Inferior parietal cortex (tissue), 1 donor: ENCODE measurements around the gene ANK2.
A peak's percentile ranks its signal among the peaks of the same experiment; 100 is the strongest.

ENCODE experiments used
- DNase-seq: peaks from one replicate; pipeline ENCODE4 v3.0.0-alpha.2; 2016; ENCODE audit errors: extremely low spot score

ANK2 gene

DNA sequence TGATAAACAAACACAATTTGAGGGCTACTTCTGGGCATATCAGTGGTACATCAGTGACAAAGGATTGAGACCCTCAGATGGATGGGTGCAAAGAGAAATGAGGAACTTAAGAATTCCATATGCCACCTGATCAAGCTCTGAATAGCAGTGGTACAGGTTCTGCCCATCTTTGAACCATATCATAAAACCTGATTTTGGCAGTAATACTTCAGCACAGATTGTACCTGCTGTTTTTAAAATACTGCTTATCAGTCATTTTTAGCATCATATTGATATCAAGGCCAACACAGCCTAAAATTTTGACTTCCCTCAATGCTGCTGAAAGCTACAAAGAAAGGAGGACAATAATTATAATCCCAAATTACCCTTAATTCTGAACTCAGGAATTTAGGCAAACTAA, 41.5 kb downstream of the ANK2 start:
- no peak for DNase-seq

DNA sequence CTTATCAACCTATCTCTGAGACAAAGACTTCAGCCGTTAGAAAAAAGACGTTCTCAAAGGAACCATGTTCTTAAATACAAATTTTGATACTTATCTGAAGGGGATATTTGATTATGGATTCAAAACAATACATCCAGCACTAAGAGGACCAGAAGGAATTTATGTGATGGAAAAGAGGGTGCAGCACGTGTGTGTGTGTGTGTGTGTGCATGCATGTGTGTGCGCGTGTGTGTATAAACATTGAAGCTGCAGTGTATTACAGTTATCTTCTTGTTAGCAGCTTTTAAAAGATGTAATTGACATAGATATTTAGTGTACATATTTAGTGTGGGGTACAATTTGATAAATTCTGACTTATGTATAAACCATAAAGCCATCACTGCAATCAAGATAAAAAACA, 44.9 kb downstream of the ANK2 start:
- DNase-seq: no peak

DNA sequence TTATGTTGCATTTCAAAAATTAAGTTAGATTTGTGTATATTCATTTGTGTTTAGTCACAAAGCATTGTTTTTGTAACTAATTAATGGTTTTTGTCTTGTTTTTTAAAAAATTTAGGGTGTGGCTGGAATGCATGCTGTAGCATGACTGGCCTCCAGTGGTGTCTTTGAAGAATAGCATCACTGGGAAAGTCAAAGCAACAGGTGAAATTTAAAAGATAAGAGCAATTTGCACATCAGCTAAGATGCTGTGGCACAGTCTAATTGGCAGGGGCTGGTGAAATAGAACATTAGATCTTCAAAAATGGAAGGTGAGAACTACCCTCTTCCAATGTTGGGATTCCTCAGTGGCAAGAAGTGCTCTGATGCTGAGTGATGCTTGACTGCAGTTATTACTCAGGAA, 45.3 kb downstream of the ANK2 start:
- DNase-seq: no peak

DNA sequence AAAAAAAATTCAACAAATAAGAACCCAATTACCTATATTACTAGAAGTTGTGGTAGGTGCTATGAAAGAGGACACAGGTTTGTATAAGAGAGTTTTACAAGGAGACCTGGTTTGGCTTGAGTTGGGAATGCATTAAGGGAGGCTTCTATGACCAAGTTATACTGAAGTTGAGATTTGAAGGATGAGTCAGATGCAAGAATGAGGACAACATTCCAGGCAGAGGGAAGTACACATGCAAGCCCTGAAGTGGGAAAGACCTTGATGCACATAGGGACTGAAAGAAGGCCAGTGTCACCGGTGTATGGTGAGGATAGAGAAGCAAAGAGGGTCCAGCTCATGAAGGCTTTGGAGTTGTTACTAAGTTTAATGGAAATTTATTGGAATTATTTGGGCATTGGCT, 52.2 kb downstream of the ANK2 start:
- DNase-seq: no peak

DNA sequence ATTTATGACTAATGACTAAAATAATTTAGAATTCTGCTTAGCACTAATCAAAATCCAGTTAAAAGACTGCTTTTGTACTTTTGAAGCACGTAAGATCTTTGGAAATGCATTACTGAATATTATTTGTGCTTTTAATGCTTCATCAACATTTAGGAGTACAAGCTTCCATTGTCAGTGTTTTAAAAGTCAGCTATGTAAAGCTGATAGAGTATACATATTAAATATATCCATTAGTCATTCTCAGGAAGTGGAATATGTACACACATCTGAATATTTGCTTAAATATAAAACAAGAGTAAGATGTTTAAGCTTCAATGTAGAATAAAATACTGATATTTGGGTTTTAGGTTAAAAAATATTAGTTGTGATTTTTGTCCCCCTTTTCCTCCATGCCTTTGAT, 54.1 kb downstream of the ANK2 start:
- DNase-seq: no peak

DNA sequence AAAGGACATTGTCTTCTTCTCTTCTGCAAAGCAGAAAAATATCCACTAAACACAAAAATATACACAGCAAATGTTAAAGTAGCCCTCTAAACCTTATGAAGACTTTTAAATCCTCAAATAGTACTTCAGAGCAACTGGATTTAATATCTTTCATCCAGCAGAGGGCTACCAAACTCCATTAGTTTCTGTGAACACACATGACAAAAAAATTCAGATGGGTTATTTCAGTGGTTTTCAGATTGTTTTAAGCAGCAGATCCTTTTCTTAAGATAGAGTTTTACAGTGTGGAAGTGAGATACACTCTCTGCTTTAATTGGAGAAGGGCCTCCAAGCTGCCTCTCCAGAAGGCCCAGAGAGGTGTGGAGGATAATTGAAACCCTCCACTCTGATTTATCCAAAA, 56.7 kb downstream of the ANK2 start:
- DNase-seq: peak; percentile 77

DNA sequence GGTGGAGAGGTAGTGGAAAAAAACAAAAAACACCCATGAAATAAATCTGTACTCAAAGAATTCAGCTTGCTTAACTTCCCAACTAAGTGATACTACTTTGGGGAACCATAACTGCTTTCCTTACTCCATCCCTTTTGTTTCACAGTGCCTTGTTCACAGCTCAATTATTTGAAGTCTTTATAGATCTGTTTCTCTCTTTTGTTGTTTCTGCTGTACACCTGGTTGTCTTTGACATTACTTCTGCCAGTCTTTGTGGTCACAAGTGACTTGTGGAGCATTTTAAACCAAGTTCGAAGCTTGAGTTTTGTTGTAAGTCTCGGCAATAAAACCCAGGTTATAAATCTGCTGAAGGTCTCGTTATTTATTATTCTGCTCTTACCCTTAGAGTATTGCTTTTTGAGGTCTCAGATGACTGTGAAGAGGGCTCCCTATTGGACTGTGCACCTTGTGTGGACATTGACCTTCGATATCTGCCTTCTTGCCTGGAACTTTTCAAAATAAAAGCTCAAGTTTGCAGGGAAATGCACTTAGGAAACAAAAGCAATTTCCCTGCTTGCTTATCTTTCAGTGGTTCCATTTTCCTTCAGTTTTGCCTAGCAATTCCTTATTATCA, 59.8 kb downstream of the ANK2 start:
- no peak for DNase-seq

DNA sequence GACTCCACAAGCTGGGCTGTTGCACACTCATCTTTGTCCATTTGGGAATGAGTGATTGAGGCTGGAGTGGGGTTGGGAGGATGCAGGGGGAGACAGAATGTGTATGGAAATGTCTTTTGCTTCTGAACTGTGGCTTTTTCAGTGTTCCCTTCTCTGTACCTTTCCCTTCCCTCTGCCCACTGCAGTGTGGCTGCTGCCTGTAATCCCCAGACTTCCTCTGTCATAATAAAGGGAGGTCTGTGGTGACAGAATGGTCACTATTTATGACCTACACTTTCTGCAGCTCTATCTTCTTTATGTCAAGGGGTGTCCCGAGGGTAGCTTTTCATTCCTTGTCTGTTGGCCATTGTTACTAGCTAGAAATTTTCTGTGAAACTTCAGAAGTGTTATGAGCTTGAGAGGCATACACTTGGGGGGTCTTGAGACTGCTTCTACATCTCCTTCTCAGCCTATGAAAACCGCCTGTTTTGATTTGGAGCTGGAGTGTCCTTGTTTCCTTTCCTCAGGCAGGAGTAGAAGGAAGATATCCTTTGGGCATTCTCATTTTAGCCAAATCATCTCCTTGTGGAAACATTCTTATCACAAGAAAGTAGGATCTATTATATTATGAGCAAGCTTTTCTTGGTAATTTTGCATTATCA, 63.0 kb downstream of the ANK2 start:
- no peak for DNase-seq

DNA sequence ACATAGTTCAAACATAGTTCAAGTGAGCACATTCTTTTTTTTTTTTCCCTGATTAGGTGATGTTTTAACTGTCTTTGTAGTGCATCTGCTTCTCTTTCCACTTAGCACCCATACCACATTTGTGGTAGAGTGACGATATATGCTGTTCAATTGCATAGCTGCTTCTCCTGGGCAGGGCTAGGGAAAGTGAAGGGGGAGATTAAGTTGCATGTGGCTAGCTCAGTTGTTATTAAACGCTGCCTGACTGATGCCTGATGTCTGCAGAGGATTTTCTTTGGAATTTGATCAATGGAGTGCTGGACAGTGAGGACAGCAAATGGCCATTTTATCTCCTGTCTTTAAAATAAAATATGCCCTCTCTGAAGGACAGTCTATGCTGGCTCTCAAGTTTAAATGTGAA, 63.7 kb downstream of the ANK2 start:
- DNase-seq: no peak

DNA sequence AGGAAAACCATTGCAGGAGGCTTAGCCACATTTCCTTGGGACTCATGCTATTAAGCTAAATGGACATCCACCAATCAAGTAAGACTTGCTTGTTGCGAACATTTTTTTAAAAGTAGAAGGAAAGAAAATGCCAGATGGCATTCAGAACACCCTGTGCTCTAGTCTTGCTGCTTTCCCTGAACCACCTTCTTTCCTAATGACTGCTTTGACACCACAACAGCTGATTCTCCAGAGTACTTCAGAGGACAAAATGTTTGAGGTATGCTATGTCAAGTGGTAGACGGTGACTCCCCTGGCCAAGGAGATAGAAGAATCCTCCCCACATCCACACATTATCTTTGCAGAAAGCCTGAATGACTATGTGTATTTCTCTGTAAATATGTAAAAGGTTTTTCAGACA, 65.4 kb downstream of the ANK2 start:
- no peak for DNase-seq

DNA sequence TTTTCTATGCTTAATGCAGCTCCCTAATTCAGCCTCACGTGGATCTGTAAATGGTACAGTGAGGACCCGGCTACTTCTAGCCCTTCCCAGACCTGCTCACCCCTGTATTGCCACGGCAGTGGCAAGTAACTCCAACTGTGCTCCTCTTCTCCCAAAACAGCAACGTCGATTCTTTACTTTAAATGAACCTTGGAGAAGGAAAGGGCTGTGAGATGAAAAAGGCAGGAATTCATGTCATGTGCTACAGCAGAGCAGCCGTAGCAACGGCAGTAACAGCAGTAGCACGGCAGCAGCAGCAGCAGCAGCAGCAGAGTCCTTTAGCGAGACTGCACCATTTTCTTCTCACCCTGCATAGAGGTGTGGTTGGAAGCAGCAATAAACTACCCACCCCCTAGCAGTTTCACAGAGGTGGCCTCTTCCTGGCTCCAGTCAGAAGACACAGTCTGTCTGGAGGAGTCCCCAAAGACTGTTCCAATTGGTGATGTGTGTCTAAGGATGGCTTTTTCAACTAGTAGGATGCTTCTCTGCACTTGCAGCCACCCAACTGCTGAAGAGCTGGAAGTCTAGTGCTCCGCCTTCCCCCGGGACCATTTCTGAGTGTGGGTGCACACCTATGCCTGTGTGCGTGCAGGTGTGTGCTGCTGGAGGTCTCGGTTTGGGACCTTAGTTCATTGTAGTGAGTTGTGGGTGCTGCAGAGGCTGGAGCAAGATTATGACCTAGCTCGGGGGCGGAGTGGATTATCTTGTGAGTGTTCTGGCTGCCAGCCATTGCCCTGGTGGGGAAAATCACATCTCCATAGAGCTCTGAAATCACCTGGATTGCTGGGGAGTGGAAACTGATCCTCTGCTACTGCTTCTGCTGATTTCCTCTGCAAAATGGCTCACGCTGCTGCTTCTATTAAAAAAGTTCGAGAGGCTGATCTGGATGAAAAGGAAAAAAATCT, 67.2 kb downstream of the ANK2 start:
- DNase-seq: peak; percentile 62

DNA sequence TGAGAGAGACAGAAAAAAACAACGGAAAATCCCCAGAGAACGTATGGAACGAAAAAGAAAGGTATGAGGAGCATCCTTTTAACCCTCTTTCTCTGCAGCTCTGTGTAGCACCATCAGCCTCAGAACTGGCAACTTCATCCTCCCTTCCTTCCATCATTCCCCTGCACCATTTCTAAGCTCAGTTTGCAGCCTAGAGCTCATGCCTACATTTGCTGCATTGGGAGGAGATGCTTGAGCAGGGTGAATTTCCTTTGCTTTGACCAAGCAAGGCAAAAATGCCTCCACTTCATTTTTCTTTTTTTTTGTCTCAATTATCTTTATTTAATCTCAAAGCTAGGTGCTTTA, 67.9 kb downstream of the ANK2 start:
- DNase-seq: no peak

DNA sequence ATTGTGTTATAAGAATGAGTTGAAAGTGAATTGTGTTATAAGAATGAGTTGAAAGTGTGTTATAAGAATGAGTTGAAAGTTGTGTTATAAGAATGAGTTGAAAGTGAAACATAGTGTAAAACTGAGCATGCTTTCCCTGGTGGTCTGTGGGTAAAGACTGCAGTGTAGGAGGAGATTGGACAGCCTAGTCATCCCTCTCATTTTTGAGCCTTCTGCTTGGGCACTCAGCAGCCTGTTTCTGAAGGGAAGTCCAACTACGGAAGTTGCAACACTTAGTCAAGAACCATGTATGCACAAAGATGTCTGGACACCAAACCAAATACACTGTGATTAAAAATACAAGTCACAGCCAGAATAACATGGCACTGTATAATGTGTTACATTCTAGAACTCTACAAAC, 72.6 kb downstream of the ANK2 start:
- DNase-seq: no peak

DNA sequence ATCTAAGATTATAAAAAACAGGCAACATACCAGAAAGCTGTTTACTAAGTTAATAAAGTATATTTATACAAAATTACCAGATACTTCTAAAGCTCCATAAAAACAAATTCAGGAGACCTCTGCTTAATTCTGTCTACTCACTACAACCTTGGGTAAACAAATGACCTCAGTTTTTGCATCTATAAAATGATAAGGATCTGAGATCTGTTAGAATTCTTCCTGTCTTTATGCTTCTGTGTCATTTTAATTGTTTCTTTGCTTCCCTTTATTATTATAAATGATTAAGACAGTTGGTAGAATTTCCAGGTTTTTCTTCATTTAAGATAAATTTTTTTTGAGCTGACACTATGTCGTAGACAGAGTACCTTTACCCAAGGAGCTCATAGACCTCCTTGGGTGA, 76.0 kb downstream of the ANK2 start:
- no peak for DNase-seq

DNA sequence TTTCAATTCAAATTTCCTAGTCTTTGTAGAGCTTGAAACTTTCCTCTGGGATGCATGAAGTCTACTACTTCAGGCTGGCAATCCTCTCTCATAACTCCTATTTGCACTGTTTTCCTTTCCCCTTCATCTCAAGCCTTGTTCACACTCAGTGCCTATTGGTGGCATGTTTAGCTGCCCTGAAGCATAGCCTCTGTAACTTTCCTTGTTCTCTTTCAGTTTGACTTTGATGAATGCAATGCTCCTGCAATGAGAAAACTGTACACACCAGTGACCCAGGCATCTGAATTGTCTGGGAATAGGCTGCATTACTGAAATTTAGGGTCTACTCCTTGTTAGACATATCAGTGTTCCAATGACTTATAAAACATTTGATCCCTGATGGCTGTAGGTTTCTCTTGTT, 81.7 kb downstream of the ANK2 start:
- no peak for DNase-seq

DNA sequence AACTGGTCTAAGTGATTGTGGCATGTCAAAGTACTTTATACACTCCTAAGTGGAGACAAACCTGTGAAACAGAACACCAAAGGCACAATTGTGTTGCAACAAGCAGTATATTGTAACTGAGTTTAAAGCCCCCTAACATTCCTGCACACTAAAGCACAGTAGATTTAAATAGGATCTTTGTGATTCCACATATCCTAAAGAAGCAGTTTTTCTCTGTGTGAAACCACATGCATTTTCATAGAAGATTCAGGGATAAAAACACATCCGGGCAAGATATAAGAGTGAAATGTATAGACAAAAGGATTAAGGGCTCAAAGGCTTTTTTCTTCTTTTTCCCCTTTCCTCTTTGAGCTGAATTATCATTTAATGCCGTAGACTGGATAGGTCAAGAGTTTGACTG, 82.2 kb downstream of the ANK2 start:
- no peak for DNase-seq

DNA sequence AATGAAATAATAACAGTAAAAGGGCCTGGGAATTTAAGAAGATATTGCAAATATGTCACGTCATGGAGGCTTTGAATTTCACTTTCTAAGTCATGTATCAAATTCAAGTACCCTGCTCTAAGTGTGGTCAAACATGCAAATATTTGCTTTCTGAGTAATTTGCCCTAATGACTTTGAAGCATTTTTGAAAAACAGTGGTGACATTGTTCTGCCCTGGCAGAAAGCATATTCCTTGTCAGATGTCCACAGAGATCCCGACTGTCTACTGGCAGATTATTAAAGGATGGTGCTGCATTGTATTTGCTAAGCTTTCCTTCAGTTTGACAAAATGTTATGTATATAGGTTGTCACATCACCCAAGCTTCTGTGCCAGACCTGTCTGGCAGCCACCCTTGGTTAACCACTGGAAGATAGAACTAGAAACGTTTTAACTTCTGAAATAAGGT, 92.5 kb downstream of the ANK2 start:
- DNase-seq: peak; percentile 41

DNA sequence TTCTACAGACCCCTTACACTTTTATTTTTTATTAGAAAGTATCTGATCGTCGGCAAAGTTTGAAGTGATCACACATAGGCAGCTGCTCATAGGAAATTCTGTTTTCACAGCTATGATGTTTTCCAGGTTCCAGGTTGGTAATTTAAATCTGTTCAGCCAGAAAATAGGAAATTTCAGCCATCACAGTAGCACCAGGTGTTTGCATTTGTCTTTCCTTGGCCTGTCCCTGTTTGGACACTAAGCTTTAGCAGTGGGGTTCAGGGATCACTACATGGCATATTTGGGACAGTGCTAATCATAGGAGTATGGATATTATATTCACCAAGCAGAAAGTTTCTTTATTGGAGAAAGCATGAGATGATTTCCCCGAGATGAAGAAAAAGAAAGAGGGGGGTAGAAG, 92.9 kb downstream of the ANK2 start:
- DNase-seq: no peak

DNA sequence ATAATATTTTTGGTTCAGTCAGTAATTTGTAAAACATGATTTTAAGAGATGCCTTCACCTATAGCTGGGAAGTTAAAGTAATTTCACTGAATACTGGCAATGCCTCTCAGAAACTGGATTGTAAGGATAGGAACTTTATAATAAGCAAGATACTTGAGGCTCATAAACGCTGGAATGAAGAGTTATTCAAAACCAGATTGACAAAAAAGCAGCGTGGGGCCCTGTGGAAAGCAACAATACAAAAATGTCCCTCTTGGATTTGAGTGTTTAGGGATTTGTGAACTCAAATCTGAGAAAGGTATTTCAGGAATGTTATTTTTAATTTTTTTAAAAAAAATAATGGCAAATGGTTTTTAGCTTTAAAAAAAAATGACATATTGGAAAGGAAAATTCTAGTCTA, 94.6 kb downstream of the ANK2 start:
- DNase-seq: no peak

DNA sequence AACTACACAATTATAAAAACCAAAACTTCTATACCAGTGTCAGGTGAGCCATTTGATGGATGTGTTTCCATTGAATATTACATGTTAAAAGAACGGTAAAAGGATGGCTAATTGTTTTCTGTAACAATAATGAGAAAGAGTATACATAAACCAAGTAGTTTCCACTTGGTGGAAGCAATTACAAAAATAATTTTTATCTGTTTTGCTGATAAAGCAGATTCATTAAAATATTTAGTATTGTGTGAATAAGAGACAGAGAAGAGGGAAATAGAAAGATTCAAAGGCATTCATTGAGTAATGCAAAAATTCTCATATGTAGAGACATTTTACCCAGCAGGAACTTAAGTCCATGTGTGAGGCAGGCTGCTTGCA, 95.7 kb downstream of the ANK2 start:
- DNase-seq: no peak

DNA sequence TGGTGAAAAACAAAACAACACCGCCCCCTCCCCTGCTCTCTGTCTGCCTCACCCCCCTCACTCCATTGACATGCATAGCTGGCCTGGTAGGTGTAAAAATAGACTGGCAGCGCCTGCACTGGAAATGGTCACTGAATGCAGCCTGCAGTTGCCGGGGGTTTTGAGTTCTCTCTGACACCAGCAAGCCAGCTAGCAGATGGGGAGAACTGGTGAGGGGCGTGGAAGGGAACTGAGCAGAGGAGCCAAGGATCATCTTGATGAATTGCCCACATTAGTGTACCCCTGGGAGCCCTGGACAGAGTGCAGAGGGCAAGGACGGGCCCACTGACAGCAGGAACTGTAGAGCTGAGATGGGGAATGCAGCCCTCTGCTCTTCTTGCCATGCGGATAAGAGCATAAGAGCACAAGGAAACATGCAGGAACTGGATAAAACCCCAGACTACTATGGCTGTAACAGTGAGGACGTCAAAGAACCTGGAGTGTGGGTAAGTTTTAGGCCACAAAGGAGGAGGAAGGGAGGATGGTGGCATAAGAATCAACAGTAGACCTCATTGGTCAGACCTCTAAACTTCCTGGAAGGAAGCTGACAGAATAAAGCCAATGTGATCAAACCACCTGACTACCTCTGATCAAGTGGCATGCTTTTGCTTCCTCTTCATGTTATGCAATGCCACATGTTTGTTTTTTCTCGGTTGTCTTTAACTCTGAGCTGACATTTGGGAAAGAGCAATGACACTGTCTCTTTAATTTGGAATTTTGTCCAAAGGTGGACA, 96.3 kb downstream of the ANK2 start:
- no peak for DNase-seq

DNA sequence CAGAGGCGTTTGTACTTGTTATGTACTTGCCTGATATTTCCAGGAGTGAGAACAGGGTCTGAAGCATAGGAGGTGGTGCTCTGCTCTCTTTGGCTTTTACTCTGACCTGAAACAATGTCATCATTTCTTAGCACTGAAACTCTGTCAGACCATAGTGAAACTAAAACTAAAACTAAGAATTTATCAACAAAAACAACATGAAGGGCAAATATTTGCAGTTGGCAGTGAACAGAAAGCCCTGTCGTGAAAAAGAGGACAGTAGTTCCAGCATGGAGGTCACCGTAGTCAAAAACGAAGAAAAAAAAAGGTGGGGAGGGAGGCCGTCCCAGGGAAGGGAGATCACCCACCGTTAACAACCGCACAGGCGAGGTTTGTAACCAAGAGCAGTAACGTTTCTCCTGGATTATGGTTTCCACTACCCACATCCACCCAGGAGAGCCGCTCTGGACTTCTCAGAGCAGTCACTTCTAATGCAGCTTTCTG, 97.5 kb downstream of the ANK2 start:
- DNase-seq: no peak
